H1 (cell line): ENCODE measurements around the gene PRRG2. TPM values are rescaled to one million over a fixed set of nuclear protein-coding genes. Genes with fewer than 3 reads are reported as not detected.

Source experiments
- ATF3 ChIP-seq: IDR thresholded peaks from 2 replicates; pipeline ENCODE4 v1.6.1; 2011; ENCODE audit warnings: low read depth, mild to moderate bottlenecking, low read length; ENCODE audit not compliant: insufficient read depth
- HDAC6 ChIP-seq: IDR thresholded peaks from one replicate; pipeline ENCODE4 v1.7.1; 2012; ENCODE audit warnings: low read depth, mild to moderate bottlenecking, inconsistent platforms, low read length, moderate library complexity
- JUN ChIP-seq: IDR thresholded peaks from 2 replicates; pipeline ENCODE4 v1.6.1; 2011; ENCODE audit warnings: low read depth, mild to moderate bottlenecking, improper control_type of control experiment, low read length
- KDM5A ChIP-seq: fragments of 200-600 bp; IDR thresholded peaks from 2 replicates; pipeline ENCODE4 v1.7.1; 2012; ENCODE audit warnings: mild to moderate bottlenecking, low read length, inconsistent platforms, mixed read lengths
- RAD21 ChIP-seq, 2 experiments: IDR thresholded peaks in 1 of 2; conservative IDR thresholded peaks in 1 of 2; 2 replicates each; pipeline ENCODE4 v1.6.1; 2011; ENCODE audit warnings: low read depth in 2 of 2, low read length in 2 of 2, improper control_type of control experiment in 1 of 2, inconsistent platforms in 1 of 2, mild to moderate bottlenecking in 1 of 2, moderate library complexity in 1 of 2
- SIRT6 ChIP-seq: IDR thresholded peaks from one replicate; pipeline ENCODE4 v1.7.1; 2012; ENCODE audit warnings: low read length, inconsistent platforms
- polyA plus RNA-seq, 7 experiments: library from polyadenylated mRNA; depleted of rRNA in 3 of 7; stranded (reverse) in 5 of 7; unstranded in 2 of 7; fragments of >200 nt in 5 of 7; fragments of 200-250 nt in 2 of 7; gene quantifications; 1 replicate in 5 of 7; 2 replicates in 1 of 7; 4 replicates in 1 of 7; pipeline versions ENCODE4 v1.2.1 to v1.2.3, GENCODE V29; 2011 to 2013; ENCODE audit warnings: missing spikeins in 2 of 7, mixed read lengths in 2 of 7
- total RNA-seq: library from RNA; stranded (reverse); fragmentation: NEBNext Ultra II Directional; extraction: Animal tissue kit (Norgen Biotek cat#: 25700); gene quantifications from 2 replicates; pipeline ENCODE4 v1.2.1, GENCODE V29; 2021

The PRRG2 gene
- total and polyA plus RNA-seq, 2 of the 8 experiments (the other 6 are each of a cell fraction or from before 2014, with no cell fraction given), result 4.1 to 5.6 TPM

GRCh38 chr19:49566302-49566701, 14.8 kb upstream of the PRRG2 start (continued):
- TF ChIP-seq RAD21 (IDR thresholded peaks at IDR 0.05 in 1 of 2, conservative IDR thresholded peaks at IDR 0.05 in 1 of 2; ENCODE audit: low read depth in 2 of 2, low read length in 2 of 2) (no peak), SIRT6 (no peak), JUN (no peak), HDAC6 (no peak), ATF3 (no peak), KDM5A (no peak)
